GM20000 (cell line): ENCODE data around the gene VANGL1.
A peak's percentile ranks its signal among the peaks of the same experiment; 100 is the strongest.

ENCODE experiments used
- DNase-seq: peaks from one replicate; pipeline ENCODE4 v3.0.0; 2012; ENCODE audit warnings: low spot score
- TF ChIP-seq, protein P1 (sequence below): IDR thresholded peaks from 2 replicates; pipeline ENCODE4 v1.5.1; 2012; ENCODE audit warnings: mild to moderate bottlenecking, control low read depth; ENCODE audit errors: extremely low read depth, missing control alignments

The VANGL1 gene

GRCh38 chr1:115647047-115647446 lies 5.3 kb downstream of the VANGL1 start:
- no peak for DNase-seq
- TF ChIP-seq, protein P1, sequence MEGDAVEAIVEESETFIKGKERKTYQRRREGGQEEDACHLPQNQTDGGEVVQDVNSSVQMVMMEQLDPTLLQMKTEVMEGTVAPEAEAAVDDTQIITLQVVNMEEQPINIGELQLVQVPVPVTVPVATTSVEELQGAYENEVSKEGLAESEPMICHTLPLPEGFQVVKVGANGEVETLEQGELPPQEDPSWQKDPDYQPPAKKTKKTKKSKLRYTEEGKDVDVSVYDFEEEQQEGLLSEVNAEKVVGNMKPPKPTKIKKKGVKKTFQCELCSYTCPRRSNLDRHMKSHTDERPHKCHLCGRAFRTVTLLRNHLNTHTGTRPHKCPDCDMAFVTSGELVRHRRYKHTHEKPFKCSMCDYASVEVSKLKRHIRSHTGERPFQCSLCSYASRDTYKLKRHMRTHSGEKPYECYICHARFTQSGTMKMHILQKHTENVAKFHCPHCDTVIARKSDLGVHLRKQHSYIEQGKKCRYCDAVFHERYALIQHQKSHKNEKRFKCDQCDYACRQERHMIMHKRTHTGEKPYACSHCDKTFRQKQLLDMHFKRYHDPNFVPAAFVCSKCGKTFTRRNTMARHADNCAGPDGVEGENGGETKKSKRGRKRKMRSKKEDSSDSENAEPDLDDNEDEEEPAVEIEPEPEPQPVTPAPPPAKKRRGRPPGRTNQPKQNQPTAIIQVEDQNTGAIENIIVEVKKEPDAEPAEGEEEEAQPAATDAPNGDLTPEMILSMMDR: no peak

- TF ChIP-seq, protein P1: no peak
- no peak for DNase-seq
Measured at GRCh38 chr1:115647507-115647906, 5.7 kb downstream of the VANGL1 start.

GRCh38 chr1:115647919-115648650 lies 6.3 kb downstream of the VANGL1 start:
- TF ChIP-seq, protein P1: no peak
- no peak for DNase-seq

GRCh38 chr1:115648717-115649691 lies 7.2 kb downstream of the VANGL1 start:
- DNase-seq: peak; percentile 81
- TF ChIP-seq, protein P1: no peak

- TF ChIP-seq, protein P1: no peak
- DNase-seq: no peak
Measured at GRCh38 chr1:115649964-115650363, 8.2 kb downstream of the VANGL1 start.

DNA sequence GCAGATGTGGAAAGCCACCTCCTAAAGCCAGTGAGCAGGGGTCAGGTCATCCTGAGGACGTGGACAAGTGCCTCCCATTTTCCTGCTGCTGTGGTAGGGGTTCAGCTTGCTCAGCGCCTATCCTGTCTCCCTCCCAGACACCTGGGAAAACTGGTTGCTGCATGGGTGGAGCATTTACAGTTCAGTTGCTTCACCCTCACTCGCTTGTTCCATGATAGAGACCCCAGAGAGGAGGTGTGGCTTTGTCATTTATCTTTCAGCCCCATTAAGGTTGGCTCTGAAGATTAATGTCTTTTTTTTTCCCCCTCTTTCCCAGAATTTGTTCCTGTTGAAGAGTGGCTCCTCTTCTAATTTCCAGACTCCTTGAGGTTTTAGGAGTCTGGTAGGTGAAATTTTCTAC lies 9.2 kb downstream of the VANGL1 start:
- TF ChIP-seq, protein P1: no peak
- no peak for DNase-seq

DNA sequence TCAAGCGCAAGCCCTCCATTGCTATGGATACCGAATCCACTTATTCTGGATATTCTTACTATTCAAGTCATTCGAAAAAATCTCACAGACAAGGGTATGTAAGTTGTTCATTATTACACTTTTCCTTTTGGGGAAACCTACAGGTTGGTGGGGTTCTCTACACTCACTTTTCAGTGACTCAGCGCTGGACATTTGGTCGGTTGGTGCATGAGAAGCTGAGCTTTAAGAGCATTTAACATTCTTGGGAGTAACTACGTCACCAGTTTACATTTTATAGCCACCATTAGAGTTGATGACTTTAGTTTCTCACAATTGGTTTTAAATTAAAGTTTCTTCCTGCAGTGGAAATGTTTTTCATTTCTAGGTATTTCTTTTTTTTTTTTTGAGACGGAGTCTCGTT lies 9.6 kb downstream of the VANGL1 start:
- DNase-seq: no peak
- TF ChIP-seq, protein P1: no peak
